A549 treated with dexamethasone at 1 μM for 4 hours (cell line): ENCODE data around the gene MARK2. TPM values are rescaled to one million over a fixed set of nuclear protein-coding genes. Genes with fewer than 3 reads are reported as not detected.

ENCODE experiments used
- total RNA-seq: library from RNA; stranded (reverse); fragments of 200-300 nt; extraction: Qiagen RNA extraction; gene quantifications from 5 replicates; pipeline ENCODE4 v1.2.3, GENCODE V29; 2022

The MARK2 gene
- 23.4 to 37.2 TPM (median 35.6 TPM) in 5 replicates for total RNA-seq

GRCh38 chr11:63838678-63839507 lies at the start of gene MARK2:
TSS of gene MARK2 (plus strand) at chr11:63839110. CDS start at chr11:63839507, 397 bp downstream.

GRCh38 chr11:63813035-63813562 lies 25.8 kb upstream of the MARK2 start, which contains the start of gene SPINDOC:
TSS of gene SPINDOC (plus strand) at chr11:63813456. CDS start at chr11:63813687, 231 bp downstream.

DNA sequence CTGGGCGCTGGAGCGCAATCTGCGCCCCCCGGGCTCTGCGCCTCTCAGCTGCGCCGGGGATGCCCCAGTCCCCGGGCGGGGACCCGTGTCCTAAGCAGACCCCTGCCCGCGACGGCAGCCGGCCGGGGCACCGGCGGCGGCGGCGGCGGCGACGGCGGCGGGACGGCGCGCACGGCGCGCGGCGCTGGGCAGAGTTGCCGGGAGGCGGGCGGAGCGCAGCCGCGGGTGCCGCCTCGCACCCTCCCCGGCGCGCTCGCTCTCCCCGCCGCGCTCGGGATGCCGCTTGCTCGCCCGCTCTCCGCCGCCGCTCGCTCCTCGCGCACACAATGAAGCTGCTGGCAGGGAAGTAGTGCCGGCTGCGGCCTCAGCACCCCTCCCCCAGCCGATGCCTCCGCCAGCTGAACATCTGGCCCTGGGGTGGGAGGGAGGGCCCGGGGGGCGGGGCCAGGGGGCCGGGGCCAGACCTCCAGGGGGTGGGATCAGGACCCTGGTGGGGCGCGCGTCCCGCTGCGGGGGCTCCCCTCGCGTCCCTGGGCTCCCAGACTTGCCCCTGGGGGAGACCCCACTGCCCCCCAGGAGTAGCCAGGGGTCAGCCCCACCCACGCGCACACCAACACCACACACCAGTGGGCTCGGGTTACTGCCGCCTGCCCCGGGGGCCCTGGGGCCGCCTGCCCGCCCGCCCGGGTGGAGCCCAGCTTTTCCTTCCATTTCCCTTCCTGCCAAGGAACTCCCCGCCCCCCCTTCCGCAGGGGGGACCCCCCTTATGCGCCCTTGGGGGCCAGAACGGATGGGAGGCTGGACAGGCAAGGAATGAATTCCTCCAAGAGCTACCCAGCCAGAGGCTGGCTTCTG lies 78.2 kb downstream of the MARK2 start, which contains the start of gene RCOR2:
TSS of gene RCOR2 (minus strand) at position 328 of the 855 bp plus-strand sequence. CDS start 708 bp downstream, outside the sequence.

DNA sequence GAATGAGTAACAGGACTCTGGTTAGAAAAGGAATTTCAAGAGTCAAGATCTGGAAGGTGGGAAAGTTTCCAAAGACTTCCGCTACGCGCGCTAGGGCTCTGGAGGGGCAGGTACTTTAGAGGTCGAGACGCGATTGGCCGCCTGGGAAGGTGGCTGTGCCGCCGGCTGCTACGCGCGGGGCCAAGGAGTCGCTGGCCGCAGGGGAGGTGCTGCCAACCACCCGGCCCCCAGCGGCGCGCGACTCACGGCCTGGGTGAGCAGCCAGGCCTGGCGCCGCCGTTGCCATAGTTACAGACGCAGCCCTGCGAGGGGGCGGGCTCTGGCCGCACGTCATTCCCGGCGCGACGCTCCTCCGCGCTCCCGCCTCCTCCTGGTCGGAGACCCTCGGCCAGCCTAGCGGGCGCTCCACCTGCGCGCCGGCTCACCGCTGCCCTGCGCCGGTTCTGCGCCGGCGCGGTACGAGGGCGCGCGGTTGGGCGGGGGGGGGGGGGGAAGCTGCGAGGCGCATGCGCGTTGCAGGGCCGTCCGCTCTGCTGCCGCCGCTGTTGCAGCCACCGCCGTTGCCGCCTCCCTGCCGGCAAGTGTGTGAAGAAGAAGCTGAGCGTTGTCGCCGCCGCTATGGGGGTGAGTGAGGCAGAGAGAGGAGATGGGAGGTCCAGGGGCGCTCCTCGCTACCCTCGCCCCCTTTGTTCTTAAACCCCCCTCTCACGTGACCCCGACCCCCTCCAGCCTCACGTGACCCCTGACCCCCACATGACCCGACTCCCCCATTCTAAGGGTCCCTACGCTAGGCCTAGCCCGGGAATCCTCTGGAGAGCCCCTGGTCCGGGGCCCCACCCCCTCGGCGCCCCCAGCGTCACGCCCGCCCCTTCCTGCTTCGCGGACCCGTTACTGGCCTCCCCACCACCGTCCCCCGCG lies 99.8 kb downstream of the MARK2 start, which contains the start of gene NAA40:
TSS of gene NAA40 (plus strand) at position 524 of the 918 bp plus-strand sequence. CDS start at position 619, 95 bp downstream.

Other genes starting within 250 kb of the MARK2 start
- gene PLAAT3, start 224.7 kb upstream of the MARK2 start, total RNA-seq: 55.6 to 69.3 TPM (median 59.2 TPM) in 5 replicates
- gene ATL3, start 167.7 kb upstream of the MARK2 start, total RNA-seq: 31.8 to 45.9 TPM (median 41.4 TPM) in 5 replicates
- 101 to 115 TPM (median 110 TPM) in 5 replicates for gene RTN3, start 157.6 kb upstream of the MARK2 start, total RNA-seq
- 3.8 to 5.6 TPM (median 5.1 TPM) in 5 replicates for gene ZFTA, start 70.3 kb upstream of the MARK2 start, total RNA-seq
- gene SPINDOC, start 25.7 kb upstream of the MARK2 start, total RNA-seq: 33.1 to 51.2 TPM (median 47.2 TPM) in 5 replicates
- gene RCOR2, start 78.1 kb downstream of the MARK2 start, total RNA-seq: 0.91 to 1.1 TPM (median 1.0 TPM) in 5 replicates
- 10.0 to 16.3 TPM (median 14.2 TPM) in 5 replicates for gene NAA40, start 99.9 kb downstream of the MARK2 start, total RNA-seq
- 698 to 891 TPM (median 802 TPM) in 5 replicates for gene COX8A, start 135.5 kb downstream of the MARK2 start, total RNA-seq
- 101 to 121 TPM (median 115 TPM) in 5 replicates for gene OTUB1, start 147.3 kb downstream of the MARK2 start, total RNA-seq
- 0.04 to 0.08 TPM (median 0.05 TPM) in 5 replicates for gene FLRT1, start 196.8 kb downstream of the MARK2 start, total RNA-seq